SH-SY5Y (cell line): ENCODE data around the gene PHC3.

Experiments used
- GATA2 ChIP-seq: IDR thresholded peaks from 2 replicates; pipeline ENCODE4 v1.6.1; 2011; ENCODE audit warnings: mild to moderate bottlenecking, low read depth, low read length
- GATA3 ChIP-seq: IDR thresholded peaks from 2 replicates; pipeline ENCODE4 v1.6.1; 2011; ENCODE audit warnings: low read depth, mild to moderate bottlenecking, low read length, moderate library complexity

- no peak for TF ChIP-seq GATA3
- TF ChIP-seq GATA2 = no peak
Observed at GRCh38 chr3:170040418-170040817, 141.1 kb downstream of the PHC3 start.
